ENCODE measurements around the gene IL3.

The IL3 gene

GRCh38 chr5:132073231-132074013 lies 13.0 kb downstream of the IL3 start, which contains the start of gene CSF2:
Gene CSF2, plus strand, starts transcription at chr5:132073789. Its CDS starts 35 bp downstream, at chr5:132073824.
- no peak for DNase-seq (ENCODE audit: low spot score)

DNA sequence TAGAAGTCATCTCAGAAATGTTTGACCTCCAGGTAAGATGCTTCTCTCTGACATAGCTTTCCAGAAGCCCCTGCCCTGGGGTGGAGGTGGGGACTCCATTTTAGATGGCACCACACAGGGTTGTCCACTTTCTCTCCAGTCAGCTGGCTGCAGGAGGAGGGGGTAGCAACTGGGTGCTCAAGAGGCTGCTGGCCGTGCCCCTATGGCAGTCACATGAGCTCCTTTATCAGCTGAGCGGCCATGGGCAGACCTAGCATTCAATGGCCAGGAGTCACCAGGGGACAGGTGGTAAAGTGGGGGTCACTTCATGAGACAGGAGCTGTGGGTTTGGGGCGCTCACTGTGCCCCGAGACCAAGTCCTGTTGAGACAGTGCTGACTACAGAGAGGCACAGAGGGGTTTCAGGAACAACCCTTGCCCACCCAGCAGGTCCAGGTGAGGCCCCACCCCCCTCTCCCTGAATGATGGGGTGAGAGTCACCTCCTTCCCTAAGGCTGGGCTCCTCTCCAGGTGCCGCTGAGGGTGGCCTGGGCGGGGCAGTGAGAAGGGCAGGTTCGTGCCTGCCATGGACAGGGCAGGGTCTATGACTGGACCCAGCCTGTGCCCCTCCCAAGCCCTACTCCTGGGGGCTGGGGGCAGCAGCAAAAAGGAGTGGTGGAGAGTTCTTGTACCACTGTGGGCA lies 13.8 kb downstream of the IL3 start:
- no peak for DNase-seq (ENCODE audit: low spot score)

GRCh38 chr5:132074772-132075718 lies 14.6 kb downstream of the IL3 start:
- DNase-seq (ENCODE audit: low spot score): no peak

GRCh38 chr5:132075719-132076077 lies 15.2 kb downstream of the IL3 start:
- DNase-seq (ENCODE audit: low spot score): no peak

DNA sequence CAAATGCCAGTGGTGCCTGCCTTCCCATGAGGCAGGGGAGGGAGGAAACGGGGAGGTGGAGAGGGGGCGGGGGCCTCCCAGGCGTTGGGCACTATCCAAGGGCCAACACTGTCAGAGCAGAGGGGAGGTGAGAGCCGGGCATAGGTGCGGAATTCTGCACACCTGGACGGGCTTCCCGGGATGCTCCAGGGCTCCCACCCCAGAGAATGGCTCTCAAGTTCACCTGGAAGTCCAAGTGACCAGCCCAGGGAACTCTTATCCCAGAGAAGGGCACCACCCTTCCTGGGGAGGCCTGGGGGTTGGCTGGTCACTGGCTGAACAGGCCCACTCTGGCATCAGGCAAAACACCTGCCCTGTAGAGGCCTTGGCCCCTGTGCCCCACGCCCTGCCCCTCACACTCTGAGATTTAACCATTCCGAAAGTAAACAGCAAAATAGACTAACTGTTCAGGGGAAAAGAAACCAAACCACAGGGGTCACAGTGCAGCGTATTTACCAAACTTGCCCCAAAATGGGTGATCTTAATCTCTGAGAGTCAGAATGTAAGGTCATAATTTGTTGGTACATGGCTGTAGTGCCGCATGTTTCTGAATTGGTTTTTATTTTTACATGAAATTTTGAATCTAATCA lies 15.9 kb downstream of the IL3 start:
- DNase-seq (ENCODE audit: low spot score): no peak

DNA sequence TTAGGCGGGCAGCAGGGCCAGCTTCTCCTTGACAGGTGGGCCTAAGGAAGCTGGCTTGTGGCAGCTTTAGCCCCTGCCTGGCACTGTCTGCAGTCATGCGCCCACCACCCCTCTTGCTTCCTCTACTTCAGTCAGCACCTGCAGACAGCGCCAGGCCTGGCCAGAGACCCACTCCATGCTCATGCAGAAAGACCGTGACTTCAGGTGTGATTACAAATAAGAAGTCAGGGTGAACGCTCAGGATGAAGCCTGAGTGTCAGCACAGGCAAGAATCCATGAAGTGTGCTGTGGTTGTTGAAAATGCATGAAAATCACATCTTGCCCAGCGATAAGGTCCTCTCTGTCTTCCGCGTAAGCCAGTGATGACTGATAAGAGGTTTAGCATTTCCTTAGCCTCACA lies 16.5 kb downstream of the IL3 start:
- DNase-seq (ENCODE audit: low spot score): no peak

DNA sequence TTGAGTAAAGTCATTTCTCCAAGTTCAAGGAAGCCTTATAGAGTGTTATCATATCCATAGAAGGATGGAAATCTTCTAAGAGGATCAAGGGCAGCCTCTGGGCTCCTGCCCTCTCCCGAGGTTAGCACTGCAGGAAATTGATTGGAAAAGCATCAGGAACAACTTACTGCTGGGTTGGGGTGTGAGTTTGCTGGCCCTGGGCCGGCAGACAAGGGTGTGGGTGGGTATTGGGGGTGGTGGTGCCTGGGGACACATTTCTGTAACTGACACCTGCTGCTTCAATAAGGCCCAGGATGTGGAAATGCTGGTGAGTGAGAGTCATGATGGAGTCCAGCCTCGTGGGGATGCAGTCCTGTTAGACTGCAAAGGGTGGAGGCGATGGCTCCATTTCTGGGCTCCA lies 18.6 kb downstream of the IL3 start:
- DNase-seq (ENCODE audit: low spot score): no peak

DNA sequence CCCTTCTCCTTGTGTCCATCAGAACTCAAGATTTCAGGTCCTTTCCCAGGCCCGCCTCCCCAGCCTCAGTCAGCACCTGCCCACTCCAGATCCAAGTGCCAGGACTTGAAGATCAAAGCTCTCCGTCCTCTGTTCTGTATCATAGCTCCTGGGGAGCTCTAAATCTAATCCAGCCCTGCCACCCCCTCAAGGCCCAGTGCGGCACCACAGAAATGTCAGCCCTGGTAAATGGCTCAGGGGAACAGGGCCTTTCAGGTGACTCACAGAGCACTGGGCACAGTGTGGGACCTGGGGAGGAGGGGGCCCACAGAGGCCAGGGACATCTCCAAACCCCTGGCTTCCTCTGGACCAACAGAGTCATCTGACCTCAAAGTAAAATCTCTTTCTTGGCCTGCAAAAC lies 19.2 kb downstream of the IL3 start:
- no peak for DNase-seq (ENCODE audit: low spot score)

GRCh38 chr5:132080595-132080994 lies 20.1 kb downstream of the IL3 start:
- DNase-seq (ENCODE audit: low spot score): no peak

DNA sequence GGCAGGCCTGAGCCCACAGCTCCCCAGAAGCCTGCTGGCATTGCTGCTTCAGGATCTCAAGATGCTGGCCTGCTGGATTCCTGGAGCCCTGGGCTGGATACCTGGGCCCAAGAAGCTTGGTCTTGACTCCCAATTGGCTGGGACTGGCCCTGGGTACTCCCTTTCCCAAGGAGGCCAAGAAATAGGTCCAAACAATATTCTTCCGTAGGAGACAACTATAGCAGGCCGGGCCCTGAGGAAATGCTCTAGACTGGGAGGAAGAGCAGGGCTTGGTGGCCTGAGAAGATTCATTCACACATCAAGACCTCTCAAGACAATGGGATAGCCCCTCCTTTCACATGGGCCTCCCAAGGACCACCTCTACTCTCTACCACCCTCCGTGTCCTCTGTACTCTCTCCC lies 21.0 kb downstream of the IL3 start:
- no peak for DNase-seq (ENCODE audit: low spot score)

- DNase-seq (ENCODE audit: low spot score): no peak
These were observed 22.0 kb downstream of the IL3 start for GRCh38 chr5:132082329-132083023.

GRCh38 chr5:132083071-132083678 lies 22.7 kb downstream of the IL3 start:
- no peak for DNase-seq (ENCODE audit: low spot score)

DNA sequence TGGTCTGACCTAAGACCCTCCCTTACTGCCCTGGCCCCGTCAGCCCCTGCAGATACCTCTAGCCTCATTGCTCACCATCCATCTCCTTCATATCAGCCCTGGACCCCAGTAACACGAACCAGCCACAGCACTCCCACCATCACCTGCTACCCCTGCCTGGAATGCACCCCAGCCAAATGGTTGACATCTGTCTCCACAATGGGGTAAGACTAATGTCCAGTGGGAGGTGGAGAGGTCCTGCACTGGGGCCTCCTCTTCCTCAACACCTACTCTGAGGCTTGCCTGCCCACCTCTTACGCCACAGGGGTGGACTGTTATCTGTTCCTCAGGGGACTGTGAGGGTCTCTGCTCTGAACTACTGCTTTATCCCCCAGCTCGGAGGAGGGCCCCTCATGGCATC lies 25.2 kb downstream of the IL3 start:
- no peak for DNase-seq (ENCODE audit: low spot score)

DNA sequence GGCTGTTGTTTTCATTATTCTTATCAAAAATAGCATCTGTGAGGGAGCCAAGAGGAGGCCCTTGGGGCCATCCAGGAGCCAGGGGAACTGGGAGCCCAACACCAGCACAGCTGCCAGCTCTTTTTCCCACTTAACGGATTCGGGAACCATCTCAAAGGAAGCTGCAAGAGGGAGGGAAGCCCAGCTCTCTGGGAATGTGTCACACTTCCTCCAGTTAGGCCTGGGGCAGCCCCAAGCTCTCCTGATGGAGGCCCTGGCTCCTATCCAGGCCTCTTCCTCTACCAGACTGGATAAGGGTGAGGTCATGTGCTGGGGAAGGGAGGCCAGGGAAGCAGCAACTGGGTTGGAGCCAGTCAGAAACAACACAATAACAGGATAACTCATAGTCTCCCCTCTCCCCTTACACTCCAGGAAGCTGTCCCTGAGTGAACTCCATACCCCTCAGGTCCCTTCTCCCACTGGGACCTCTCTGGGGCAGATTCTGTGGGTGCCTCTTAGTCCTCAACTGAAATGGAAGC lies 25.9 kb downstream of the IL3 start:
- DNase-seq (ENCODE audit: low spot score): peak; percentile 35

DNA sequence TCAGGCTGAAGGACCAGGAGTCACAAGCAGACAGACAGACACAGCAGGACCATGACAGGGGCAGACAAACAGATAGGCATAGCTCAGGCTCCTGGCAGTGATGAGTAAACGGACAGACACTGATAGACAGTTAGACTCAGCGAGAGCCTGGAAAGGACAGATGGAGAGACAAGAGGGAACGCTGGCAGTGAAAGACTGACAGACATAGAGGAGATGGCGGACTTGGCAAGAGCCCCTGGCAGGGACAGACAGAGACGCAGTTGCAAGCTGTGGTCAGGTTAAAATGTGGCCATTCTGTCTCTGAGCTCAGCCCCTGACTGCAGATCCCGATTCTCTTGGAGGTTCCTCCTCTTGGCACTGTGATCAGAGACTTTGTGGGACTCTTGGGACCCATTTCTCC lies 26.7 kb downstream of the IL3 start:
- no peak for DNase-seq (ENCODE audit: low spot score)

DNA sequence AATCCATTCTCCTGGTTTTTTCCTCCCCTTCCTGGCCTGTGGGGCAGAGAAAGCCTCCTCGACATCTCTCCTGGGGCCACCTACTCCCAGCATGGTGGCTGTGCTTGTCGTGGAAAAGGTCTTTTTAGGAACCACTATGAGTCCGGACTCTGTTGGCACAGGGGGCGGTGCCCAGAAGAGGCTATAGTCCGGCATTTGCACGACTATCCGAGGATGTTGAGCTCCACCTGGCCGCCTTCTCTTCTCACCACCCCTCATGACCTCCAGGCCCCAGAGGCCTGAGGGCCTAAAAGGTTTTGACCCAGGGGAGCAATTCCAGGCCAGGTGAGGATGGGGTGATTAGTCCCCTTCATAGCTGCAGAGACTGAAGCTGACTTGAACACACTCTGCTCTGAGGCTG lies 27.2 kb downstream of the IL3 start:
- no peak for DNase-seq (ENCODE audit: low spot score)

GRCh38 chr5:132089363-132089762 lies 28.9 kb downstream of the IL3 start:
- DNase-seq (ENCODE audit: low spot score): no peak

DNA sequence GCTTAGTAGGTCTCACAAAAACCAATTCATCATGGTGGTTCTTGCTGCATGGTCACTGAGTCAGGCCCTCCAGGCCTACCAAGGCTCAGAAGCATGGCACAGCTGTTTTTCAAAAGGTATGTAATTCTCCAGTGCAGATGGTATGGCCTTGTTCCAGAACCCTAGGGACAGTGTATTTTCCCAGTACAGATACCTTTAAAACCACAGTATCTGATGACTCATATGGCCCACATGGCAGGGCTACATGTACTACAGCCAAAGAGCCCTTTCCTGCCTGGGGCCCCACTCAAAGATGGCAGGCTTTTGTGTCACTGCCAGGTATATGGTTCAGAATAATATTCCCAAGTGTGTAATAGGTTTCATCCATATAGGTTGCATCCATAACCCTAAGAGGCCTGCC lies 29.7 kb downstream of the IL3 start:
- no peak for DNase-seq (ENCODE audit: low spot score)

GRCh38 chr5:132093271-132093670 lies 32.8 kb downstream of the IL3 start:
- no peak for DNase-seq (ENCODE audit: low spot score)

DNA sequence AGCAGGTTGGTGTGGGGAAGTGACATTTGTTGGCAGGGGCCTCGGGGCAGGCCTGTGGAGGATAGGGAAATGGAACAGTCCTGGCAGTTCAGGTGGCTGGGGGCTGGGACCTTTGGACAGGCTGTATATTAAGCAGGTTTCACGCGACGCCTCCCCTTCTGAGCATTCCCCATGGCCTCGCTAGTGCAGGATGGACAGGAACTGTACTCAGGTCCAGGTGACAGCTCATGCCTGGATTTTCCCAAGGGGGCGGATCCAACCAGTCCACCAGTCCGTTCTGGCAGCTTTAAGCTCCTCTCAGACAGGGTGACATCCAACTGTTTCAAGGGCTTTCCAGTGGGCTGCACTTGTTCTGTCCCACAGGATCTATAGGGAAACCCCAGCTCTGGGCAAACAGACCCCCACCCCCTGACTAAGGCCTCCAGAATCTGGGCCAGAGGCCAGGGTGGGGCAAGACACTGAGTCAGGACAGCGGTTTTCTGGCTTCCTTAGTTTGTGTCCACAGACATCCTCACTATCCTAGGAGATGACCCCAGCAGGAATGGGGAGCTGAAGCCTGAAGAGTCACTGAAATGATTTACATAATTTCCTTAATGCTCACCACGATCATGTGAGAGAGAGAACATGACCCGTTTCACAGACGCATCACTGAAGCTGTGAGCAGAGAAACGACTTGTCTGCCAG lies 34.1 kb downstream of the IL3 start:
- DNase-seq (ENCODE audit: low spot score): no peak

Measured in COLO829 (cell line).